Osteocyte (in vitro differentiated cells): Measurements from ENCODE around the gene PAOX. TPM values are rescaled to one million over a fixed set of nuclear protein-coding genes. Genes with fewer than 3 reads are reported as not detected.

Experiments used
- DNase-seq: peaks from one replicate; pipeline ENCODE4 v3.0.0; 2021; ENCODE audit warnings: mixed read lengths; ENCODE audit not compliant: unreplicated experiment; ENCODE audit errors: extremely low spot score
- H3K27ac Mint-ChIP-seq: one replicate; pipeline ENCODE4 v1.8.0; 2021; ENCODE audit warnings: mild to moderate bottlenecking, mixed read lengths; ENCODE audit not compliant: unreplicated experiment
- H3K27me3 Mint-ChIP-seq: one replicate; pipeline ENCODE4 v1.8.0; 2021; ENCODE audit warnings: mixed read lengths; ENCODE audit not compliant: unreplicated experiment
- H3K36me3 Mint-ChIP-seq: one replicate; pipeline ENCODE4 v1.8.0; 2021; ENCODE audit warnings: mixed read lengths; ENCODE audit not compliant: unreplicated experiment
- H3K4me1 Mint-ChIP-seq: one replicate; pipeline ENCODE4 v1.8.0; 2021; ENCODE audit warnings: mixed read lengths; ENCODE audit not compliant: unreplicated experiment
- H3K4me3 Mint-ChIP-seq: one replicate; pipeline ENCODE4 v1.8.0; 2021; ENCODE audit warnings: mild to moderate bottlenecking, moderate library complexity, mixed read lengths; ENCODE audit not compliant: unreplicated experiment
- H3K9me3 Mint-ChIP-seq: one replicate; pipeline ENCODE4 v1.8.0; 2021; ENCODE audit warnings: mixed read lengths; ENCODE audit not compliant: unreplicated experiment
- CTCF ChIP-seq: fragments of 200-600 bp; sonication (generic); IDR thresholded peaks from 2 replicates; pipeline ENCODE4 v1.5.0; 2021; ENCODE audit warnings: antibody characterized with exemption, mild to moderate bottlenecking, moderate library complexity
- total RNA-seq: library from RNA; stranded (reverse); gene quantifications from 2 replicates; pipeline ENCODE4 v1.2.1, GENCODE V29; 2021

PAOX gene
- total RNA-seq, 1 donor from 2014 or later: 8.7 TPM

GRCh38 chr10:133396035-133396624 lies 17.1 kb downstream of the PAOX start:
- Mint-ChIP-seq H3K4me1 (peaks cover 13% of the 10 kb centered on the region), H3K36me3 (peaks cover 27% of the 10 kb centered on the region), H3K4me3 (no peak overlapping the region), H3K27me3 (no peaks in the 10 kb centered on the region), H3K9me3 (no peaks in the 10 kb centered on the region), H3K27ac (no peak overlapping the region)
- DNase-seq: no peak
- no peak for TF ChIP-seq CTCF

- H3K36me3 Mint-ChIP-seq: peaks cover 35% of the 10 kb centered on the region
- H3K27me3 Mint-ChIP-seq: no peaks in the 10 kb centered on the region
- no peak overlapping the region for H3K27ac Mint-ChIP-seq
- no peaks in the 10 kb centered on the region for H3K9me3 Mint-ChIP-seq
- DNase-seq: no peak
- no peak for TF ChIP-seq CTCF
- H3K4me3 Mint-ChIP-seq: no peak overlapping the region
- peaks cover 13% of the 10 kb centered on the region for H3K4me1 Mint-ChIP-seq
Observed at GRCh38 chr10:133397938-133398337, 18.9 kb downstream of the PAOX start.

GRCh38 chr10:133399123-133399601 lies 20.1 kb downstream of the PAOX start:
- TF ChIP-seq CTCF: no peak
- H3K36me3 Mint-ChIP-seq: peaks cover 43% of the 10 kb centered on the region
- H3K4me3 Mint-ChIP-seq: no peak overlapping the region
- H3K4me1 Mint-ChIP-seq: peaks cover 11% of the 10 kb centered on the region
- no peaks in the 10 kb centered on the region for H3K27me3 Mint-ChIP-seq
- DNase-seq: no peak
- H3K27ac Mint-ChIP-seq: no peak overlapping the region
- no peaks in the 10 kb centered on the region for H3K9me3 Mint-ChIP-seq

- no peak for DNase-seq
- no peaks in the 10 kb centered on the region for H3K9me3 Mint-ChIP-seq
- no peak overlapping the region for H3K4me3 Mint-ChIP-seq
- no peak for TF ChIP-seq CTCF
- peaks cover 58% of the 10 kb centered on the region for H3K36me3 Mint-ChIP-seq
- H3K4me1 Mint-ChIP-seq: no peaks in the 10 kb centered on the region
- no peaks in the 10 kb centered on the region for H3K27me3 Mint-ChIP-seq
- H3K27ac Mint-ChIP-seq: no peak overlapping the region
Observed at GRCh38 chr10:133400624-133401424, 21.8 kb downstream of the PAOX start.

GRCh38 chr10:133401500-133401899 lies 22.4 kb downstream of the PAOX start:
- no peak for TF ChIP-seq CTCF
- Mint-ChIP-seq H3K4me3 (no peak overlapping the region), H3K36me3 (peaks cover 64% of the 10 kb centered on the region), H3K4me1 (no peaks in the 10 kb centered on the region), H3K9me3 (no peaks in the 10 kb centered on the region), H3K27me3 (no peaks in the 10 kb centered on the region), H3K27ac (no peak overlapping the region)
- DNase-seq: peak; percentile 80
